Peyer's patch (tissue), 4 donors: ENCODE measurements around the gene FPR1. TPM values are rescaled to one million over a fixed set of nuclear protein-coding genes. Genes with fewer than 3 reads are reported as not detected.

Experiments used
- DNase-seq, 3 donors: peaks; one replicate each; pipeline ENCODE4 v3.0.0-alpha.2; 2017 to 2019
- H3K27ac ChIP-seq, 4 donors: fragments of 200-600 bp; sonication (generic); one replicate each; pipeline ENCODE4 v1.5.1; 2016 to 2019
- H3K27me3 ChIP-seq, 2 donors: fragments of 200-600 bp; sonication (generic); one replicate each; pipeline ENCODE4 v1.5.1; 2019
- H3K36me3 ChIP-seq, 3 donors: fragments of 200-600 bp; sonication (generic); one replicate each; pipeline ENCODE4 v1.5.1; 2016 to 2019
- H3K4me1 ChIP-seq, 4 donors: fragments of 200-600 bp; sonication (generic); one replicate each; pipeline ENCODE4 v1.5.1; 2016 to 2019
- H3K4me3 ChIP-seq, 4 donors: fragments of 200-600 bp; sonication (generic); 1 replicate in 3 of 4; 2 replicates in 1 of 4; pipeline ENCODE4 v1.5.1; 2016 to 2019; ENCODE audit warnings: mild to moderate bottlenecking in 1 of 4
- H3K9me3 ChIP-seq, 4 donors: fragments of 200-600 bp; sonication (generic); one replicate each; pipeline ENCODE4 v1.5.1; 2016 to 2019; ENCODE audit warnings: mild to moderate bottlenecking in 1 of 4
- POLR2A ChIP-seq, 2 donors: fragments of 450-650 bp; IDR thresholded peaks; one replicate each; pipeline ENCODE4 v1.5.1; 2017; ENCODE audit warnings: antibody characterized with exemption in 2 of 2, mild to moderate bottlenecking in 2 of 2, moderate library complexity in 2 of 2
- total RNA-seq, 4 donors: library from RNA; depleted of rRNA; stranded (reverse); fragments of >200 nt; gene quantifications; one replicate each; pipeline ENCODE4 v1.1.0, GENCODE V29; 2016
- TF ChIP-seq, protein P1 (sequence below), 6 experiments: fragments of 450-650 bp in 4 of 6; fragments of 200-600 bp in 2 of 6; sonication (generic) in 1 of 6; IDR thresholded peaks; one replicate each; pipeline ENCODE4 v1.5.1; 2017 to 2019; ENCODE audit warnings: antibody characterized with exemption in 6 of 6, mild to moderate bottlenecking in 3 of 6, moderate library complexity in 1 of 6

The FPR1 gene, protein sequence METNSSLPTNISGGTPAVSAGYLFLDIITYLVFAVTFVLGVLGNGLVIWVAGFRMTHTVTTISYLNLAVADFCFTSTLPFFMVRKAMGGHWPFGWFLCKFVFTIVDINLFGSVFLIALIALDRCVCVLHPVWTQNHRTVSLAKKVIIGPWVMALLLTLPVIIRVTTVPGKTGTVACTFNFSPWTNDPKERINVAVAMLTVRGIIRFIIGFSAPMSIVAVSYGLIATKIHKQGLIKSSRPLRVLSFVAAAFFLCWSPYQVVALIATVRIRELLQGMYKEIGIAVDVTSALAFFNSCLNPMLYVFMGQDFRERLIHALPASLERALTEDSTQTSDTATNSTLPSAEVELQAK
- 1 to 10 TPM; 1.6 to 5.8 (median 2.6) TPM for total RNA-seq

DNA sequence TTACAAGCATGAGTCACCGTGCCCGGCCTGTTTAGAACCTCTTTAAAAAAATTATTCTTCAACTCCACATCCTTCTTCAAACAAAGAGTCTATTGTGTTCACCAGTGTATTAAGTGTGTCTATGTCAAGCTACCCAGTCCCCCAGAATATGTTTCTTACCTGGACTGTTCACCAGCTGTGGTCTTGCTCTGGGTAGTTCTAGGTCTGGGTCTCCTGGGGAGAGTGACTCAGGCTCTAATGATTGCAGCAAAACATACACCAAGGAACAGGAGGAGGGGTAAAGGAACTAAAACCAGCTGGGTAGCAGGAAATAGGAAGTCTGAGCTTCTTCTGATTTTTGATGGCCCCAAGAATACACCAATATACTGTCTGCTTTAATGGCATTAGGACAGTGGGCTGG is at the start of gene FPR1:
TSS of gene FPR1 (minus strand) at position 224 of the 400 bp plus-strand sequence. CDS start 4,884 bp downstream, outside the sequence.
- no peaks in the 10 kb centered on the region for H3K4me1 ChIP-seq
- DNase-seq: no peak
- H3K36me3 ChIP-seq: no peaks in the 10 kb centered on the region
- no peak for TF ChIP-seq POLR2A (IDR thresholded peaks at IDR 0.05)
- TF ChIP-seq, protein P1, sequence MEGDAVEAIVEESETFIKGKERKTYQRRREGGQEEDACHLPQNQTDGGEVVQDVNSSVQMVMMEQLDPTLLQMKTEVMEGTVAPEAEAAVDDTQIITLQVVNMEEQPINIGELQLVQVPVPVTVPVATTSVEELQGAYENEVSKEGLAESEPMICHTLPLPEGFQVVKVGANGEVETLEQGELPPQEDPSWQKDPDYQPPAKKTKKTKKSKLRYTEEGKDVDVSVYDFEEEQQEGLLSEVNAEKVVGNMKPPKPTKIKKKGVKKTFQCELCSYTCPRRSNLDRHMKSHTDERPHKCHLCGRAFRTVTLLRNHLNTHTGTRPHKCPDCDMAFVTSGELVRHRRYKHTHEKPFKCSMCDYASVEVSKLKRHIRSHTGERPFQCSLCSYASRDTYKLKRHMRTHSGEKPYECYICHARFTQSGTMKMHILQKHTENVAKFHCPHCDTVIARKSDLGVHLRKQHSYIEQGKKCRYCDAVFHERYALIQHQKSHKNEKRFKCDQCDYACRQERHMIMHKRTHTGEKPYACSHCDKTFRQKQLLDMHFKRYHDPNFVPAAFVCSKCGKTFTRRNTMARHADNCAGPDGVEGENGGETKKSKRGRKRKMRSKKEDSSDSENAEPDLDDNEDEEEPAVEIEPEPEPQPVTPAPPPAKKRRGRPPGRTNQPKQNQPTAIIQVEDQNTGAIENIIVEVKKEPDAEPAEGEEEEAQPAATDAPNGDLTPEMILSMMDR (IDR thresholded peaks at IDR 0.05): no peak
- peaks cover 0 to 3% (median 0%) of the 10 kb centered on the region in 4 donors for H3K9me3 ChIP-seq
- H3K27ac ChIP-seq: no peak within 1 kb of the TSS
- H3K27me3 ChIP-seq: no peaks in the 10 kb centered on the region
- no peak within 1 kb of the TSS for H3K4me3 ChIP-seq

DNA sequence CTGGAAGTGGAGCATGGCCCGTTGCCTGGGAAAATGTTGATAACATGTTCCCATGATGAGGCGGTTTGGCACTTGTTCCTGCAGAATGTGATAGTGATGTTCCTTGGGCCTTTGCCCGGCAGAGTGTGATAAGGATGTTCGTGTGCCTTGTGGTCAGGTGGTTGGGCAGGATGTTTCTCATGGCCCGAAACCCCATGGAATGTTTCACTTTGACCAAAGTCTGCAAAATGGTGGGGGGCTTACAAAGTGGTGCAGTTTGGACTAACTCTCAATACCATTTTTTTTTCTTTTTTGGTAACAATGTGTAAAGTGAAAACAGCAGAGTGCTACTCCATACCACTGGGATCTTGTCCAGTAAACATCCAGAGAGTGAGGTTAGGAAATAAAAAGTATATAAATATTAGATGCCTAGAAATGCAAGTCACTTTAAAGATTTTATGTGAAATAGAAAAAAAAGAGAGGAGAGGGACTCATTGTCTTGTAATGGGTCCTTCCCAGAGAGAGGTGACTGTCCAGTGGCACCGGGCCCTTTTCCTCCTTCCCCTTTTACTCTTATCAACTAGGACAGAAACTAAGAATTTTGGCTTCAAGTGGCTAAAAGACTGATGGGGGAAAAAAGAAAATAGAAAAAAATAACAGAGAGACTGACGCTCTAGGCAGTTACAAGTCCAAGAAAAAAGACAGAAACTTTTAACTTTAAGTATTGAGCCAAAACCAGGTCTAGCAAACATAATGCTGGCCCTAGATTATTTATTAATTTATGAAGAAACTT is 49.0 kb upstream of the FPR1 start:
- TF ChIP-seq, protein P1 (IDR thresholded peaks at IDR 0.05): no peak
- TF ChIP-seq POLR2A (IDR thresholded peaks at IDR 0.05): no peak

DNA sequence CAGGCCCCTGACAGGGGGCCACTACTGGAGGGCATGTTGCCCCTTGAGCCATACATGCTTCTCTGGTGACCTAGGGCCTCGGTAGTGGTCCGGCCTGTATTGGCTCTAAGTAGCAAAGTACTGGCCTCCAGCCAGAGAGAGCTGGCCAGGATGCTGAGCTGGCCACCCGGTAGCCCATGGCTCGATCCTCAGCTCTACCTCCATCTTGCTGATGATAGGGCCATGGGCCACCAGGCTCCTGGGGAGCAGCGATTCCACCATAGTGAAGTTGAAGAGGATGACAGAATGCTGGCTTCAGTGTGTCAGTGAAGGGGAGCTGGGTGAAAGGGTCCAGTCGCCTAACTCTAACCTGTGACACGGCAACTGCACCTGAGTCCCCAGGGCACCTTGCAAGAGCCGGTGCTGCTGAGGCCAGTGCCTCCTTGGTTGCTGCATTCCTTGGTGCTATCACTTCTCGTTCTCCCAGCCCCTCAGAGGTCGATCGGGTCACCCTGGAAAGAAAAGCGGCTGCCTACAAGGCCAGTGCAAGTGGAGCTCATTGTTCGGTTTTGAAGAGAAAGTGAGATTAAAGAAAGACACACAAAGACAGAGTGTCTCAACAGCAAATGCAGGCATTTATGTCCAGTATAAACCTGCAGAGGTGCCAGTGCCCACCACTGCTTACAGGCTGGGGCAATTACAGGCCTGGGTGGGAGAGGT is 48.2 kb upstream of the FPR1 start:
- H3K27ac ChIP-seq: peak overlapping the region; percentile 24 to 75 (median 59)
- TF ChIP-seq, protein P1 (IDR thresholded peaks at IDR 0.05): no peak
- no peak for TF ChIP-seq POLR2A (IDR thresholded peaks at IDR 0.05)
- H3K36me3 ChIP-seq: no peaks in the 10 kb centered on the region
- H3K9me3 ChIP-seq: no peaks in the 10 kb centered on the region
- no peak overlapping the region for H3K4me3 ChIP-seq
- no peaks in the 10 kb centered on the region for H3K27me3 ChIP-seq
- H3K4me1 ChIP-seq: no peaks in the 10 kb centered on the region
- no peak for DNase-seq

More for the DNA sequence above, 49.0 kb upstream of the FPR1 start:
- no peaks in the 10 kb centered on the region for H3K4me1 ChIP-seq
- no peaks in the 10 kb centered on the region for H3K9me3 ChIP-seq
- no peaks in the 10 kb centered on the region for H3K36me3 ChIP-seq
- peak overlapping the region in 2 of 4 donors; percentile 6 to 75 for H3K27ac ChIP-seq
- H3K4me3 ChIP-seq: no peak overlapping the region
- DNase-seq: no peak
- H3K27me3 ChIP-seq: no peaks in the 10 kb centered on the region

DNA sequence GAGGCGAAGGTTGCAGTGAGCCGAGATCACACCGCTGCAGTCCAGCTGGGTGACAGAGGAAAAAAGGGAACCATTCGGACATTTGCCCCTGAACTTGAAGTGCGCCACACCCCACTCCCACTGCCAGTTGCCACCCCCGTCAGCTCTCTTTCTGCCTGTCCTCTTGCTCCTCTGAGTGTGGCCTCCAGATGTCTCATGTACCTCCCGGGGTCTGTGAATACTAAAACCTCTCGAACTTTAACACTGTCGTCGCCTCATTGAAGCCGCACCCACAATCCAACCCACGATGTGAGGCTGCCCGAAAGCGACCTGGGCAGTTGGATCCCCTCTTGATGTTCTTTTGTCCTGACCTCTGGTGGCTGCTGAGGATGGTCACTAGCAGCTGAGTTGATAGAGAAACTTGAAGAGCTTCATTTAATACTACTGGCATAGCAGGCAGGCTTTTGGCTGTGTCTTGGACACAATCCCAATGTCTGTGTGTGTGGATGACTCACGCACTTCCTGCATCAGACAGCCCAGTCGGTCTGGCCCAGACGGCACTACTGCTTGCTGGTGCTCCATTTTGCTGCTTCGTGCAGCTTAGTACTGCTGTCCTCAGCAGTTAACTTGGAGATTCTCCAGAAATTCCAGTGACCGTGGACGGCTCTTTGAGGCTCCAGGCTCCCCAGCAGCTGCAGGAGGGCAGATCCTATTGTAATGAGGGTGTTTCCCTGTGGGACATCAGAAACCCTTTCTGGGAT is 47.5 kb upstream of the FPR1 start:
- Histone ChIP-seq H3K27ac (peak overlapping the region; percentile 27 to 75 (median 59)), H3K36me3 (no peaks in the 10 kb centered on the region), H3K4me1 (no peaks in the 10 kb centered on the region), H3K9me3 (no peaks in the 10 kb centered on the region), H3K27me3 (no peaks in the 10 kb centered on the region), H3K4me3 (peak overlapping the region in 1 of 4 donors; percentile 11)
- peak in 2 of 3 donors; percentile 35 to 74 for DNase-seq
- TF ChIP-seq POLR2A (IDR thresholded peaks at IDR 0.05): no peak
- TF ChIP-seq, protein P1 (IDR thresholded peaks at IDR 0.05): no peak

DNA sequence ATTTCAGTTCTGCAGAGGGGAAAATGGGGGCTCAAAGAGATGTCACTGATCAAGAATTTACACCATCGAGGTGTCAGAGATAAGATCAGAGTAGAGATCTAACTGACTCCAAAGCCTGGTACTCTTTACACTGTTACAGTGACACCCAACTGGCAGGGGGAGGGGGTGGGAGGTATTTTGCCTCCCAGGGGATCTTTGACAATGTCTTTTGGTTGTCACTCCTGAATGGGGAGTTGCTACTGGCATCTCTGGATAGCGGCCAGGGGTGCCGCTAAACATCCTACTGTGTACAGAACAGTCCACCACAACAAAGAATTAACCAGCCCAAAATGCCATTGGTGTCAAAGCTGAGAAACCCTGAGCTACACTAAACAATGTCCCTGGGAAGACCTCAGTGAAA is 46.4 kb upstream of the FPR1 start:
- Histone ChIP-seq H3K27ac (peak overlapping the region in 3 of 4 donors; percentile 26 to 61 (median 27)), H3K4me1 (no peaks in the 10 kb centered on the region), H3K9me3 (no peaks in the 10 kb centered on the region), H3K36me3 (no peaks in the 10 kb centered on the region), H3K4me3 (no peak overlapping the region), H3K27me3 (no peaks in the 10 kb centered on the region)
- no peak for DNase-seq
- TF ChIP-seq POLR2A (IDR thresholded peaks at IDR 0.05): no peak
- TF ChIP-seq, protein P1 (IDR thresholded peaks at IDR 0.05): no peak
